OCI-LY3 (cell line): ENCODE results near the gene CRB3.
"Not testable (repeated sequence)": the region's sequence is repeated elsewhere in the genome, so short reads cannot be mapped to it uniquely, and the experiment has no call there.

Experiments used
- H2AFZ ChIP-seq: fragments of 200-600, 300-600 bp; shearing (Covaris generic); 2 replicates; pipeline ENCODE4 v1.6.0; 2014; ENCODE audit warnings: antibody characterized with exemption, low read depth, low read length
- H3K27ac ChIP-seq: fragments of 200-600, 300-600 bp; sonication (generic); 2 replicates; pipeline ENCODE4 v1.5.1; 2014; ENCODE audit warnings: mild to moderate bottlenecking, low read length, moderate library complexity, mixed read lengths
- H3K27me3 ChIP-seq: fragments of 200-600, 300-600 bp; sonication (generic); 2 replicates; pipeline ENCODE4 v1.6.1; 2014; ENCODE audit warnings: low read depth, low read length, mixed read lengths
- H3K36me3 ChIP-seq: fragments of 200-600, 300-600 bp; sonication (generic); replicated peaks from 2 replicates; pipeline ENCODE3; 2014; ENCODE audit warnings: low read depth, low read length, mixed read lengths
- H3K4me1 ChIP-seq: fragments of 300-600, 200-600 bp; sonication (generic); 2 replicates; pipeline ENCODE4 v1.6.1; 2014; ENCODE audit warnings: low read length, mixed read lengths
- H3K4me2 ChIP-seq: fragments of 200-600, 300-600 bp; sonication (generic); 2 replicates; pipeline ENCODE4 v1.6.1; 2014; ENCODE audit warnings: low read length, mixed read lengths
- H3K4me3 ChIP-seq: fragments of 300-600, 200-600 bp; sonication (generic); 2 replicates; pipeline ENCODE4 v1.5.1; 2014; ENCODE audit warnings: antibody characterized with exemption, mild to moderate bottlenecking, low read length, moderate library complexity
- H3K79me2 ChIP-seq: fragments of 300-600, 200-600 bp; shearing (Covaris generic); 2 replicates; pipeline ENCODE4 v1.6.1; 2014; ENCODE audit warnings: mild to moderate bottlenecking, low read length, mixed read lengths
- H3K9ac ChIP-seq: fragments of 300-600, 200-600 bp; shearing (Covaris generic); 2 replicates; pipeline ENCODE4 v1.6.0; 2014; ENCODE audit warnings: mild to moderate bottlenecking, low read length, moderate library complexity
- H3K9me3 ChIP-seq: fragments of 200-600, 300-600 bp; shearing (Covaris generic); 2 replicates; pipeline ENCODE4 v1.6.1; 2014; ENCODE audit warnings: low read length, mixed read lengths; ENCODE audit not compliant: insufficient read depth
- H4K20me1 ChIP-seq: fragments of 200-600, 300-600 bp; sonication (generic); 2 replicates; pipeline ENCODE4 v1.6.1; 2016; ENCODE audit warnings: low read length, mixed read lengths; ENCODE audit not compliant: insufficient read depth
- EZH2phosphoT487 ChIP-seq: fragments of 200-600 bp; shearing (Covaris generic); IDR thresholded peaks from 2 replicates; pipeline ENCODE4 v1.6.1; 2018; ENCODE audit warnings: antibody characterized with exemption, mixed run types, low read depth
- TF ChIP-seq, protein P1 (sequence below): fragments of 200-600, 300-600 bp; sonication (generic); IDR thresholded peaks from 2 replicates; pipeline ENCODE4 v1.5.1; 2014; ENCODE audit warnings: antibody characterized with exemption, low read length, low read depth

Gene CRB3

DNA sequence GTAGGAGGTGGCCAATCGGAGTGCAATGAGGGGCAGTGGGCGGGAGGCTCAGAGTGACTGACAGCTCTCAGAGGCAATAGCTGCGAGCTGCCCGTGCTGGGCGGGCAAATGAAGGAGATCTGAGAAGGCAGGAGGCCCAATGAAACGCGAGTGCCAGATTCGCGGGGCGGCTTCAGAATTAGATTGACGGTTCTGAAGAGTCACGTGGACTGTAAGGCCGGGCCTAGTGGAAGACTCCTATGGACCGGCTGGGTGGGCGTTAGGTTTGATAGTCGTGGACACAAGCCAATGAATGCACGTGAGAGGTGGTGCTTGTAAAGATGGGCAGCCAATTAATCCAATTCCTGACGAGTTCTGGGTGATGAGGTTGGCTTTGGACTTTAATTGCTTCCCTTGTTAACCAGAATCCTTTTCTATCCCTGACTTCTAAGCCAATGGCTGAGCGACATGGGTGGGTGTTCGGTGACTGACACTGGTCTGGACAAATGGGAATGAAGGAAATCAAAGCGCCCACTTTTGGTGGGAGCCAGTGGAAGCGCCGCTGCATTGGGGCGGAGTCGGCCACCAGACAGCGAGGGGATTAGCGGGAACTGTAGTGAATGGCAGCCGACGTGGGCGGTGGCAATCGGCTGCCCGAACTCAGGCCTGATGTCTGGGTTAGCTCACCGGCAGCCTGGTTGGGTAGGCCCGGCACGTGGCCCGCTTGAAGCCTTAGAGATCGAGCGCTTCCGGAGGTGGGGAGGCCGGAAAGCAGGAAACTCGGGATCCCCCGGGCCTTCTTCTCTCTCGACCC lies 38.9 kb upstream of the CRB3 start:
- no peaks in the 10 kb centered on the region for H3K9me3 ChIP-seq
- TF ChIP-seq EZH2phosphoT487, result no peak
- TF ChIP-seq, protein P1, sequence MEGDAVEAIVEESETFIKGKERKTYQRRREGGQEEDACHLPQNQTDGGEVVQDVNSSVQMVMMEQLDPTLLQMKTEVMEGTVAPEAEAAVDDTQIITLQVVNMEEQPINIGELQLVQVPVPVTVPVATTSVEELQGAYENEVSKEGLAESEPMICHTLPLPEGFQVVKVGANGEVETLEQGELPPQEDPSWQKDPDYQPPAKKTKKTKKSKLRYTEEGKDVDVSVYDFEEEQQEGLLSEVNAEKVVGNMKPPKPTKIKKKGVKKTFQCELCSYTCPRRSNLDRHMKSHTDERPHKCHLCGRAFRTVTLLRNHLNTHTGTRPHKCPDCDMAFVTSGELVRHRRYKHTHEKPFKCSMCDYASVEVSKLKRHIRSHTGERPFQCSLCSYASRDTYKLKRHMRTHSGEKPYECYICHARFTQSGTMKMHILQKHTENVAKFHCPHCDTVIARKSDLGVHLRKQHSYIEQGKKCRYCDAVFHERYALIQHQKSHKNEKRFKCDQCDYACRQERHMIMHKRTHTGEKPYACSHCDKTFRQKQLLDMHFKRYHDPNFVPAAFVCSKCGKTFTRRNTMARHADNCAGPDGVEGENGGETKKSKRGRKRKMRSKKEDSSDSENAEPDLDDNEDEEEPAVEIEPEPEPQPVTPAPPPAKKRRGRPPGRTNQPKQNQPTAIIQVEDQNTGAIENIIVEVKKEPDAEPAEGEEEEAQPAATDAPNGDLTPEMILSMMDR, result no peak
- peak overlapping the region; percentile 70 for H3K4me3 ChIP-seq
- peaks cover 40% of the 10 kb centered on the region for H4K20me1 ChIP-seq
- H3K4me2 ChIP-seq, result peak overlapping the region; percentile 86
- peak overlapping the region; percentile 67 for H2AFZ ChIP-seq
- H3K36me3 ChIP-seq, result peaks cover 38% of the 10 kb centered on the region
- peak overlapping the region; percentile 56 for H3K9ac ChIP-seq
- peaks cover 50% of the 10 kb centered on the region for H3K79me2 ChIP-seq
- H3K27me3 ChIP-seq, result no peaks in the 10 kb centered on the region
- H3K4me1 ChIP-seq, result peaks cover 30% of the 10 kb centered on the region
- H3K27ac ChIP-seq, result peak overlapping the region; percentile 62

GRCh38 chr19:6425732-6426620 lies 38.1 kb upstream of the CRB3 start:
- TF ChIP-seq, protein P1, result peak; percentile 45
- no peak for TF ChIP-seq EZH2phosphoT487
- Histone ChIP-seq H3K4me2 (peak overlapping the region; percentile 86), H3K27ac (peak overlapping the region; percentile 62), H3K9ac (peak overlapping the region; percentile 56), H3K9me3 (no peaks in the 10 kb centered on the region), H3K4me1 (peaks cover 30% of the 10 kb centered on the region), H2AFZ (peak overlapping the region; percentile 67), H3K27me3 (no peaks in the 10 kb centered on the region), H3K4me3 (peak overlapping the region; percentile 70), H4K20me1 (peaks cover 31% of the 10 kb centered on the region), H3K36me3 (peaks cover 29% of the 10 kb centered on the region), H3K79me2 (peaks cover 41% of the 10 kb centered on the region)

- TF ChIP-seq, protein P1, result no peak
- no peak for TF ChIP-seq EZH2phosphoT487
- no peak overlapping the region for H3K4me2 ChIP-seq
- H4K20me1 ChIP-seq, result peaks cover 20% of the 10 kb centered on the region
- H3K4me1 ChIP-seq, result peaks cover 30% of the 10 kb centered on the region
- no peak overlapping the region for H2AFZ ChIP-seq
- peaks cover 30% of the 10 kb centered on the region for H3K79me2 ChIP-seq
- no peaks in the 10 kb centered on the region for H3K9me3 ChIP-seq
- H3K36me3 ChIP-seq, result peaks cover 18% of the 10 kb centered on the region
- no peak overlapping the region for H3K9ac ChIP-seq
- no peak overlapping the region for H3K27ac ChIP-seq
- H3K4me3 ChIP-seq, result no peak overlapping the region
- no peaks in the 10 kb centered on the region for H3K27me3 ChIP-seq
Measured at GRCh38 chr19:6427131-6427530, 36.9 kb upstream of the CRB3 start.

DNA sequence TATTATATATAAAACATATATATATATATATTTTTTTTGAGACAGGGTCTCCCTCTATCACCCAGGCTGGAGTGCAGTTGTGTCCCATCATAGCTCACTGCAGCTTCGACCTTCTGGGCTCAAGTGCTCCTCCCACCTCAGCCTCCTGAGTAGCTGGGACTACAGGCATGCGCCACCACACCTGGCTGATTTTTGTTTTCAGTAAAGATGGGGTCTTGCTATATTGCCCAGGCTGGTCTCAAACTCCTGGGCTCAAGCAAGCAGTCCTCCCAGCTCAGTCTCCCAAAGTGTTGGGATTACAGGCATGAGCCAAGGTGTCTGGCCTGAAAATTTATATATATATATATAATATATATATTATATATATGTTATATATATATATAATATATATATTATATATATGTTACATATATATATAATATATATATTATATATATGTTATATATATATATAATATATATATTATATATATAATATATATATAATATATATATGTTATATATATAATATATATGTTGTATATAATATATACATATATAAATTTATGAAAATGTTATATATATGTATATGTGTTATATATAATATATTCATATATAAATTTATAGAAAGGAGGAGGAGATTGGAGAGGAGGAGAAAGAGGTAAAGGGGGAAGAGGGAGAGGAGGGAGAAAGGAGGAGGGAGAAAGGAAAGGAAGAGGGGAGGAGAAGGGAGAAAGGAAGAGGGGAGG lies 35.2 kb upstream of the CRB3 start:
- H3K9ac ChIP-seq, H3K9me3 ChIP-seq, H4K20me1 ChIP-seq, H3K4me2 ChIP-seq, H3K36me3 ChIP-seq, H3K27me3 ChIP-seq, H3K27ac ChIP-seq, H3K4me3 ChIP-seq, H2AFZ ChIP-seq: not testable (repeated sequence)
- peaks cover 12% of the 10 kb centered on the region for H3K79me2 ChIP-seq
- H3K4me1 ChIP-seq, result peaks cover 16% of the 10 kb centered on the region
